Posterior cingulate gyrus (tissue), 11 donors: Measurements from ENCODE around the gene NOL7.
A peak's percentile ranks its signal among the peaks of the same experiment; 100 is the strongest.

Experiments
- DNase-seq, 10 donors: peaks; one replicate each; pipeline versions ENCODE4 v3.0.0 to v3.0.0-alpha.2; 2020 to 2021; ENCODE audit warnings: mixed read lengths in 3 of 10
- intact Hi-C: fragments of 100-400 bp; cut with DNase I; formaldehyde crosslinking; loops from one replicate; pipeline ENCODE4 v1.15.1; 2023

The NOL7 gene

DNA sequence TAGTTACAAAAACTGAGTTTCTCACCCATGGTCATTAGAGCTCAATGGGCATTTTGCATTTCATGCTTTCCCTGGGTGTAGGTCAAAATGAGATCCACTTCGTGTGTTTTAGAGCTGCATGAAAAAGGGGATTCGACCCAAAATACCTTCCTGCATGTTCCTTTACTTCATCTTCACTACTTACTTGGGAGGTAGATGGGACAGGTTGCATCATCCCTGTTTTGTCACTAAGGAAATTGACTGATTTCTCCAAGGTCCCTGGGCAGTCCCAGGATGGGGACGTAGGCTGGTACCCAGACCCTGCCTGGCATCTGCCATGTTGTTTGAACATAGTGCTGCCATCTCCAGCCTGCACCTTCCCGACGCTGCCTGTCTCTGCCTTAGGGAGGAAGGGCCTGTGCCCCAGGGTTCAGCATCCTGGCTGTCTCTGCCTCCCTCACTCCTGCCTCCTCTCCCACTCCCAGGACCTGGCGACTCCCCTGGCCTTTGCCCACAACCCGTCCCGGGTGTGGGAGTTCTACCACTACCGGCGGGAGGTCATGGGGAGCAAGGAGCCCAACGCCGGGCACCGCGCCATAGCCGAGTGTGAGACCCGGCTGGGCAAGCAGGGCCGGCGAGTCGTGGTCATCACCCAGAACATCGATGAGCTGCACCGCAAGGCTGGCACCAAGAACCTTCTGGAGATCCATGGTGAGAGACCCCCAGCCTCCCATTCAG, 23.8 kb upstream of the NOL7 start:
- intact Hi-C loops = no loop called here
- peak in 1 of 10 donors; percentile 60 for DNase-seq

DNA sequence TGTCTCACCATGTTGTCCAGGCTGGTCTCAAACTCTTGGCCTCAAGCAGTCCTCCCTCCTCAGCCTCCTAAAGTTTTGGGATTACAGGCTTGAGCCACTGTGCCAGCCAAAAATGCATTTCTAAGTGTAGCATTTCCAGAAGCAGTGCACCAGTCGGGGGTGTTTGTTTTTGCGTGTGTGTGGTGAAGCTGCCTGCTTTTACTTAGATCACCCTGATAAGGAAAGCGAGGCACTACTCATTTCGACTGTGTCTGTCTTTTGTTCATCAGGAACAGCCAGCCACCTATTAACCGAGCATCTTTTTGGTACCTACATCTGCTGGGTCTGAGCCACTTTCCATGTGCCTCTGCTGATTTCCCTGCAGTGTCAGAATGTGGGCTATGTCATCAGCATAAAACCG, 22.0 kb upstream of the NOL7 start:
- no peak for DNase-seq
- intact Hi-C loops = no loop called here

DNA sequence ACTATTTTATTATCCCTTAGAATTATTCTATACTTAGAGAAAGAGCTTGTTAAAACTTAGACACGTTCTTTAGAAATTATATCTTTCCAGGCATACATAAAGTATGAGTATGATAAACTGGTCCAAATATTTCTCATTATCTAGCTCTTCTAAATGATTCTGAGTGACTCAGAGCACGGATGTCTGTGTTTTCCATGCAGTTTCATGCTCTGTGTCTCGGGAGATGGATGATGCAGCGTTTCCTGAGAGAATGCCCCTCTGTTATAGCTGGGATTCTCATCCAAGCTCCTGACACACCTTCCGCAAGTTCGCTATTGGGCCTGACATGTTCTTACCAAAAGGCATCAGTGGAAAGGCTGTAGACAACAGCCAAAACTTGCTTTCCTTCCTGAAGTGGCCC, 21.4 kb upstream of the NOL7 start:
- no peak for DNase-seq
- intact Hi-C loops = no loop called here

DNA sequence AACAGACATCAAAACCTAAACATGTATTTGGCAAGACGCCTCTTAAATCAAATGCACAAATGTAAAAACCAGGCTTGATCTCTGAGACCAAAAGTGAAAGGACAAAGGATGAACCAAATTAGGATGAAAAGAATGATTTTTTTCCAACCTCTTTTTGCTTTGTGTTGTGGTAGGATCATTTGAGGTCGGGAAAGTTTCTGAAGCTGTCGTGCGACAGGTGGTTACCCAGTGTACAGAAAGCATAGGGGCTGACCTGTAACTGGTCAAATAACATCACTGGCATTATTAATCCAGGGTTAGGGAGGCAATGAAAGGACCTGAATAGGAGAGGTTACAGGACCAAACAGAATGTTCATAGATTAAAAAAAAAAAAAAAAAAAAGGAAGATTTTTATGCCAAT, 18.1 kb upstream of the NOL7 start:
- intact Hi-C loops = no loop called here
- DNase-seq = no peak

DNA sequence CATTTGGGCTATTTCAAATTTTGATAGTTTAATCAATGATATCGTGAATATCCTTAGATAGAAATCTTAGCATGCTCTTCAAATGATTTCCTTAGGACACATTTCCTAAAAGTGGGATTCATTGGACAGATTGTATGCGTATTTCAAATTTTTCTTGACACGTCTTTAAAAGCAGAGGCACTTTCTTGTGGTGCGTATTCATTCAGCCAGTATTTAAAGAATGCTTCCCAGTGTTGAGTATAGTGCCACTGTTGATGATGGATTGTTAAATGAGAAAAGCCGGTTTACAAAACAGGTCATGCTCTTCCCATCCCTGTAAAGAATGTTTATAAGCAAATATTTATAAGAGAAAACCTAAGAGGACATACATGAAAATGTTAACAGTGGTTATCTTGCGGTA, 15.1 kb upstream of the NOL7 start:
- intact Hi-C loops = no loop called here

DNA sequence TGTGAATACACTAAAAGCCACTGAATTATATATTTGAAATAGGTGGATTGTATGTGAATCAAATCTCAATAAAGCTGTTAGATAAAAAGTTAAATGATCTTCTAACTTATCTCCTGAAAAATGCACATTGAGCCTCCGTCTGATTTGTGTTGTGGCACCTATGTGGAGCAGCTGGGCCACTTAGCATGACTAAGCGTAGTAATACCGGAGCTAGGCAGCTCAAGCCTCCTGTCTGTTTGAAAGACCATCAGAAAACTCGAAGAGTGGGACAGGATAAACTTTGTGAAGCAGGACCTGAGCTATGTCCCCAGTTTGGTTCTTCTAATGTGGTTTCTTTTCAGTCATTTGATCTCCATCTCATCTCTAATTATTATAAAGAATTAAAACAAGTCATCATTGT, 11.0 kb upstream of the NOL7 start:
- intact Hi-C loops = no loop called here
- DNase-seq = no peak

More for the DNA sequence above, 15.1 kb upstream of the NOL7 start:
- no peak for DNase-seq

DNA sequence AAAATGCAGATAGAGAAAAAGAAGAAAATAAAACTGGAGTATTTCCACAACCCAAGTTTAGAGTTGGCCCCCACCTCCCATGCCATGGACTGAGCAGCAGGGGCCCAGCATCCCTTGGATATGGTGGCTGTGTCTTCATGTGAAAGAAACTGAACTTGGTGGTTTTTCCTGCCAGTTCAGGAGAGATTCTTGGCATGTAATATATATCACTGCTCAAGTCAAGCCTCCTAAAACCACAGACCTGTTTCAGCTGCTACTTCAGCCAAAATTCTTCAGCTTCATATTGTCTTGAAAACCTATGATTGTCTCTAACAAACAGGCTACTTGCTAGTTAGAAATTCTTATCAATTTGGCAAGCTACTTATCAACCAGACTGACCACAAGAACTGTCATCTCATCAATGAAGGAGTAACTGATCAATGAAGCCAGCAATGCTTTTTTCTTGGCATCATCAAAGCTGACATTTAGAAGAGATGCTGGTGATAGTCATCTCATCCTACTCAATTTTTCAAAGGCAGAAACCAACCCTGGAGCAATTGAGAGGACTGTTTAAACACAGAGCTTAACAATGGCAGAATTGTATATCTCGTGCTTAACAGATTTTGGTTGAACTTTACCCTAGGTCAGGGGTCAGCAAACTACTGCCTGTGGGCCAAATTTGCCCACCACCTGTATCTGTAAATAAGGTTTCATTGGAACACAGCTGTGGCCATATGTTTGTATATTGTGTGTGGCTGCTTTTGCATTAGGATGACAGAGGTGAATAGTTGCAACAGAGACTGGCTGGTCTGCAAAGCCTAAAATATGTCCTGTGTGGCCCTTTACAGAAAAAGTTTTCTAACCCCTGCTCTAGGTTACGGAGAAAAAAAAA, 10.4 kb upstream of the NOL7 start:
- intact Hi-C loops = no loop called here
- DNase-seq = no peak

DNA sequence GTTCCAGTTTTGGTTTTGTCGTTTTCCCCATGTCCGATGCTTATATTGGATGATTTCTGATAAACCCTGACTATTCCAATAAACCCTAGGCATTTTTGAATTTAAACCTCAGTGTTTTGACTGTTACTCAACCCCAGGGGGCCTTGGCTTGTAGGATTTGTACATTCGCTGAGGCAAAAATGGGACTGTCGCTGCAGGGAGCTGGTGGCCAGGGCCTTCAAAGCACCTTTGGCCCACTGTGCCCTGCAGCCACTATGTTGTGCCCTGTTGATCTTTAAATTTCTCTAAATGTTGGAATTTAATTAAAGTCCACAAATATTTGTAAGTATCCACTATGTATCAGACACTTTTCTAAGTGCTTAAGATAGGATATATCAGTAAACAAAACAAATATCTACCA, 9.5 kb upstream of the NOL7 start:
- no peak for DNase-seq
- intact Hi-C loops = no loop called here

DNA sequence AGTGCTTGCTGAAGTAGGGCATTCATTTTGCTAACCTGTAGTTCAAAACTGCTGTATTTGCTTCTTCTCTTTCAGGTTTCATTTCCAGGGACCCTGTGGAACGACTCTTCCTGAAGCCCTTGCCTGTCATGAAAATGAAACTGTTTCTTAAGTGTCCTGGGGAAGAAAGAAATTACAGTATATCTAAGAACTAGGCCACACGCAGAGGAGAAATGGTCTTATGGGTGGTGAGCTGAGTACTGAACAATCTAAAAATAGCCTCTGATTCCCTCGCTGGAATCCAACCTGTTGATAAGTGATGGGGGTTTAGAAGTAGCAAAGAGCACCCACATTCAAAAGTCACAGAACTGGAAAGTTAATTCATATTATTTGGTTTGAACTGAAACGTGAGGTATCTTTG, 3.4 kb upstream of the NOL7 start:
- DNase-seq = no peak
- intact Hi-C loops = loop anchor here (10.0 kb wide), 1 partner anchor 453 kb away; no protein-coding TSS in a partner anchor

DNA sequence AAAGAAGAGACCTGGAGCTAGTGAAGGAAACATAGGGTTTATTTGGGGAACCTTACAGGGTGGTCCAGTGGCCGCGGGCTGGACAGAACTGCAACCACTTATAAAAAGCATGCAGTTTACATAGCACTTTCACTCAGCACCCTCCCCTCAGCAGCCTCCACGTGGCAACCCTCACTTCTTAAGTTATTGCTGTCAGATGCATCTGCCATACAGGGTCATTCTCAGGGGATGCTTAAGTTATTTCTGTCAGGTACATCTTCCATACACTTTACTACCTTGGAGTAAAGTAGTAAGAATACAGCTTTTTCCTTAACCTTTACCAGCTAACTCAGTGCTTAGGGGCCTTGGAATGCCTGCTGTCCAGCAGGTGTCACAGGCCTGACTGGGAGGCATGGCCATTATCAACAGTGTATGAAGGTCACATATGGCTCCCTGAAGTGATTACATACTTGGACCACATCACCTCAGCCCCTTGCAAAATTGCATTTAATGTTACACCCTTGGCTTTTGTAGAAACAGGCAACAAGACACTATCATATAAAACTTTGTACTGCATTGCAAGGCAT, 2.0 kb upstream of the NOL7 start:
- no peak for DNase-seq
- intact Hi-C loops = loop anchor here (10.0 kb wide), 1 partner anchor 452 kb away; no protein-coding TSS in a partner anchor

DNA sequence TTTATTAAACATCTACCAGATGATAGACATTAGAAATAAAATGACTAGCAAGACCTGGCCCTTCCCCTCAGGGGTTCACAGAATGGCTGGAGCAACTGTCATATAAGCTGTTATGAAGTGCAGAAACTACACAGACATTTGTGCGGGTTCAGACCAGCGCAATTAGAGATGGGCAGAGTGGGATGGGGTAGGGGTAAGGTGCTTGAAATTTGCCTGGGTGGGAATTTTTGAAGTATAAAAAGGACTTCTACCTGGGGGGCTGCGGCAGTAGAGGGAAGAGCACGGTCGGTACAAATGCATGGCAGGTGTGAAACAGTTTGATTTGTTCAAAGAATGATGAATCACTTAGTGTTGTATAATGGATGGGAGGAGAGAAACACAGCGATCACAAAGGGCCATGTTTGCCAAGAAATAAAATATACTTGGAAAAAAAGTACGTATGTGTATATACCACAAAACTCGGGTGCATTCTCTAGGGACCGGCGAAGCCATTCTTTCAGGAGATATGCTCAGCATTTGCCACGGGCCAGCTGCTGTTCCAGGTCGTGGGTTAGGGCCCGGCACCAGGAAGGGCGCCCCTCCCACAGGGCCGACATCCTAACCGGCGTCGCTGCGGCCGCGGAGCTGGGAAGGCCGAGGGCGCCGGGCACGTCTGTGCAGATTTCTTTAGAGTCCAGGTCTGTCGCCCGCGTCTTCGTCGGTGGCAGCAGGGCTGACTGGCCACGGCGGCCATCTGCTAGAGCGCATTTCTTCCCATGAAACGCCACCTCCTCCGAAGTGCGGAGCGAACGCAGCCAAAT, 809 bp upstream of the NOL7 start:
- DNase-seq = peak in 7 of 10 donors; percentile 21 to 88 (median 33)
- intact Hi-C loops = loop anchor here (2.0 to 10.0 kb wide), 2 partner anchors 40 to 450 kb away; partner anchors contain the start of gene SIRT5

DNA sequence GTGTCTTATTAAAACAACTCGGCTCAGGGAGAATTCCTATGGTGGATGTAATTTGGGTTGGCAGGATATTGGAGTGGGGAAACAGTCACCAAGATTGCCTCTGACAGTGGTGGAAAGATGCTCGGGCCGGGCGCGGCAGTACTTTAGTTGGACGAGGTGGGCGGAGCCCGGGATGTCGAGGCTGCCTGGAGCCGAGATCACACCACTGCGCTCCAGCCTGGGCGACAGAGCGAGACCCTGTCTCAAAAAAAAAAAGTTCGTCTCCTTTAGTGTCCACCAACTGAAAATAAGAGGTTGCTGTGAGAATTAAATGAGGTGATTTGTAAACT, 621 bp downstream of the NOL7 start:
- intact Hi-C loops = loop anchor here (1.0 to 10.0 kb wide), 4 partner anchors 41 to 449 kb away; partner anchors contain the start of genes RANBP9 and SIRT5
- DNase-seq = peak; percentile 33 to 93 (median 48)

DNA sequence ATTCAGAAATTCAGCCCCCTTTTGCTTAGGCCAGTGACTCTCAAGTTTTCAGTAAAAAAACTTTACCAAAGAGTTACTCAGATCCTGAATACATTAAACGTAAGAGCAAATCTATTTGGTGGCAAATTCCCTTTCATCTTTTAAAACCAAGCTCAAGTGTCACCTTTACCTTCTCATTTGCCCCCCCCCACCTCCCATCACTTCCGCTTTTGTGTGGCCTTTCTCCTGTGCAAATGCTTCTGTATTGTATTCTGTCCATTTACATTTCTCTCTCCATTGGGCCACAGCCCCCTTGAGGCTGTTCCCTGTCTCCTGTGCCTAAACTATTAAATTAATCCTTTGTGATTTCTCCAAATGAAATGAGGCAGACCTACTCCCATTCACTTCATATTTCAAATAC, 1.9 kb downstream of the NOL7 start:
- intact Hi-C loops = loop anchor here (10.0 kb wide), 1 partner anchor 448 kb away; no protein-coding TSS in a partner anchor
- DNase-seq = no peak

DNA sequence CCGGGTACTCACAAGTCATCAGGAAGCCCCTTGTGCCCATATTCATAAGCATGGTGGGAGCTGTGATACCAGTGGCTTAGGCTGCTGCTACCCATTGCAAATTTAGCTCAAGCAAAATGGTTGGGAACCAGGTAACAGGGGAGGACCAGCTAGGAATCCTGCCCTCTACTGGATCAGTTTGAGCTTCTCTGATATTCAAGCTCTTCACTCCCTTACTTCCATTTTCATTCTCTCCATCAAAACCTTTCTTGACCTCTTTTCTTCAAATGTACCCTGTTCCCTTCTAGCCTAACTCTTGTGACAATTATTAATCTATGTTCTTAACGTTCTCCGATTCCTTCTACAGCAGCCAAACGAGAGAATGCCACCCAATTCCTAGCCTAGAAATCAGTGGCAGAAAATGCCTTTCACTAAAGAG, 9.7 kb downstream of the NOL7 start:
- DNase-seq = peak in 1 of 10 donors; percentile 43
- intact Hi-C loops = no loop called here

DNA sequence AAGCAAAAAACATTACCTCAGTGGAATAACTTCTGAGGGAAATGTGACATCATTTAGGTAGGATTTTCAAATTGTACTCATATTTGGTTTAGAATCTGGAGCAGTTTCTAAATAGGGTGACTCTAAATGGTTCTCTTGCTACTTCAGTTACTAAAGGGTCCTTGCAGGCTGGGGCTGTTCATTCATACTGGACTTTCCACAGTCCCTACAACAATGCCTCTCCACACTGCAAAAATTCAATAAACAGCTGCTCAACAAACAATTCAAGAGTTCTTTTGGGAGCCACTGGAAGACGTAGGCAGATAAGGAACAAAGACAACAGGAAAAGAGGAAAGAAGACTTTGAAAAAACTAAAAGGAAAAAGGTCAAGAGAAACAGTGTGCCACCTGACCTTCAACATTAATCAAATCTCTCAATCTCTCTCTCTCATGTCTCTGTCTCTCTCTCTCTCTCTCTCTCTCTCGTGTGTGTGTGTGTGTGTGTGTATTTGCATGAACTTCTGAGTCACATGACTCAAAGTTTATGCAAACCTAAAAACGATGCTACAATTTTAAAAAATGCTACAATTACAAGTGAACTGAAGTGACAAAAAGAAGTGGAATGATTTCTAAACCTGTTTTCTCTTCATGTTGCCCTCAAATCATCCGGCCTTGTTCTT, 14.5 kb downstream of the NOL7 start:
- no peak for DNase-seq
- intact Hi-C loops = no loop called here

DNA sequence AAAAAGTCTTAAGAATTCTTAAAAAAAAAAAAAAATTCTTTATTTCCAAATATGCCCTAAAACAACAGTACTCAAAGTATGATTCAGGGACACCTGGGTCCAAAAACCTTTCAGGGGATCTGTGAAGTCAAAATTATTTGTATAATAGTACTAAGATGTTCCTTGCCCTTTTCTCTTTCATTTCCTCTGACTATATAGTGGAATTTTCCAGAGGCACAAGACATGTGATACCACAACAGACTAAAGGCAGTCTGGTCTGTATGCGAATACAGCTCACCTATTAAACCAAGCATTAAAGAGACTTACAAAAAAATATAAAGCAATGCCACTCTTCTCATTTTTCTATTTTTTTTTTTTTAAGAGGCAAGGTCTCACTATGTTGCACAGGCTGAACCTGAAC, 15.4 kb downstream of the NOL7 start:
- DNase-seq = no peak
- intact Hi-C loops = no loop called here

DNA sequence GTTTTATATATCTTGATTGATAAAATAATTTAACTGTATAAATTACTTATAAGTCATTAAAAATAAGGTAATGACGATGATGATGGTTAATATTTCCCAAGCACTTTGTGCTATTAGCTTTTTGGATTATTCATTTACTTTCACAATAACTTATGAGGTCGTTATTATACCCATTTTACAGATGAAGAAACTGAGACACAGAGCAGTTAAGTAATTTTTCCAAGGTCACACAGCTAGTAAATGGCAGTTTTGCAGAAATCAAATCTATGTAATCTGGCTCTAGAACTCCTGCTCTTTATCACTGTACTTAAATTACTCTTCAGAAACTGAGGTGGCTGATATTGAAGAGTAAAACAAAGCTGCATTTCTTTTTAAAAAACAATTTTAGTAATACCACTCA, 18.2 kb downstream of the NOL7 start:
- intact Hi-C loops = no loop called here
- no peak for DNase-seq

DNA sequence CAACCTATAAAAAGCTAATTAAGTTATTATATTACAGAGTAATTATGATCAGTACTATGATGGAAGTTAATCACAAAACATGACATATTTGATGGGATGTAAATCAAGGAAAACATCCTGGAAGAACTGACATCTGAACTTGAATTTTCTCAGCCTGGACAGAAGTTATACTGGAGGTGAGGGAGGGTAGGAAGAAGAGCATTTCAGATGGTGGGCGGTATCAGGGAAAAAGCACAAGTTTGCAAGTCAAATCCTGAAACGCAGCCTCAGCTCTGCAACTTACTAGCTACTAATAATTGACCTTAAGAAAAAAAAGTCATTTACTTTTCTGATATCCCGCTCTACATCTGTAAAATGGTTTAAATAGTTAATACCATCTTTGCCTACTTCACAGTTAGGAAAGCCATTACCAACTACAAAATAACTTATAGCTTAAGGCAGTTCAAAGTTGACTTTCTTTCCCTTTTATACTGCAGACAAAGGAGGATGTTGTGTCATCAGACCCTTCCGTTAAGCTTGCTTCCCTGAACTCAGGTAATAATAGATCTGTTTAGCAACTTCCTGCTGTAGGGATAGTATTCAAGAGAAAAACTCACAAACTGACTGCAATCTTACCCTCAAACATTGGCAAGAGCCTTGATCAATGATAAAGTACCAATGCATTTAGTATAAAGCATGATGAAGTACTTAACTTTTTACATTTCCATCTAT, 21.0 kb downstream of the NOL7 start:
- no peak for DNase-seq
- intact Hi-C loops = no loop called here

DNA sequence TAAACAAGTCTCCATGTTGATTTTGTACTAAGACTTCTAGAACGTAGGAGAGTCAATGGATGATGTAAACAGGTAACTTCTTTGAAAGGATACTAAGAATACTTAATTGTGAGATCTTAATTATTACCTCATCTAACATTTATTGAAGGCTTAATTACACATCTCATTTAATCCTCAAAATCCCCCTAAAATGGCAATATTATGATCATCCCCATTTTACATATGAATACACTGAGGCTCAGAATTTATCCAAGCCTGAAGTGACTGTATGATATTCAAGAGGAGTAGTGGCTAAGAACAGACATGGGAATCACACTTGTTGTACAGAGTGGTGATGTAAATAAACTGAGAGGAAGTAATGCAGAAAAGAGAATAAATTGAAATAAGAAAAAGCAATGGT, 22.9 kb downstream of the NOL7 start:
- intact Hi-C loops = no loop called here
- DNase-seq = no peak
